OCI-LY7 (cell line): ENCODE data around the gene LARGE1. TPM values are rescaled to one million over a fixed set of nuclear protein-coding genes. Genes with fewer than 3 reads are reported as not detected.
A peak's percentile ranks its signal among the peaks of the same experiment; 100 is the strongest.

Experiments
- BruUV-seq: library from RNA; stranded (reverse); fragments of 400-500 nt; replicated peaks from 2 replicates; lab custom pipeline; 2021; lab: Mats Ljungman, UMichigan
- CTCF ChIA-PET: fragments of 300-600 bp; sonication (Branson Sonifier 250); formaldehyde crosslinking; loops from one replicate; lab custom pipeline; 2022; ENCODE audit warnings: antibody characterized with exemption; ENCODE audit not compliant: unreplicated experiment; lab: Charles Lee
- POLR2A ChIA-PET: fragments of 300-600 bp; sonication (Branson Sonifier 250); formaldehyde crosslinking; loops from one replicate; lab custom pipeline; 2022; ENCODE audit warnings: antibody characterized with exemption; lab: Charles Lee
- DNase-seq: peaks from one replicate; pipeline ENCODE4 v3.0.0-alpha.2; 2015; ENCODE audit warnings: low spot score
- H2AFZ ChIP-seq: fragments of 200-600 bp; sonication (generic), shearing (Covaris generic); 2 replicates; pipeline ENCODE4 v1.6.1; 2014; ENCODE audit warnings: mild to moderate bottlenecking, antibody characterized with exemption, low read length, moderate library complexity
- H3K27ac ChIP-seq: fragments of 200-600 bp; sonication (generic); 2 replicates; pipeline ENCODE4 v1.5.1; 2014; ENCODE audit warnings: mixed run types, low read depth, mild to moderate bottlenecking, moderate library complexity, low read length, inconsistent platforms; ENCODE audit not compliant: poor library complexity, severe bottlenecking
- H3K36me3 ChIP-seq: fragments of 200-600 bp; sonication (generic); 2 replicates; pipeline ENCODE4 v1.6.1; 2014; ENCODE audit warnings: mild to moderate bottlenecking, antibody characterized with exemption, low read length, moderate library complexity, mixed read lengths; ENCODE audit not compliant: insufficient read depth
- H3K4me1 ChIP-seq: fragments of 200-600 bp; sonication (generic); 2 replicates; pipeline ENCODE4 v1.5.1; 2014; ENCODE audit warnings: mild to moderate bottlenecking, low read length; ENCODE audit not compliant: insufficient read depth, poor library complexity, severe bottlenecking
- H3K4me2 ChIP-seq: fragments of 200-600 bp; sonication (generic); 2 replicates; pipeline ENCODE4 v1.6.1; 2014; ENCODE audit warnings: mild to moderate bottlenecking, low read length
- H3K4me3 ChIP-seq: fragments of 200-600 bp; sonication (generic); 2 replicates; pipeline ENCODE4 v1.5.1; 2014; ENCODE audit warnings: mild to moderate bottlenecking, low read depth, low read length; ENCODE audit not compliant: poor library complexity, severe bottlenecking
- H3K79me2 ChIP-seq: fragments of 200-600 bp; sonication (generic); 2 replicates; pipeline ENCODE4 v1.6.1; 2016; ENCODE audit warnings: low read depth, mild to moderate bottlenecking, low read length, moderate library complexity, mixed read lengths; ENCODE audit not compliant: insufficient read depth
- H3K9me2 ChIP-seq: fragments of 200-600 bp; sonication (generic); 2 replicates; pipeline ENCODE4 v1.6.1; 2016; ENCODE audit warnings: mild to moderate bottlenecking, low read length, mixed read lengths; ENCODE audit not compliant: insufficient read depth
- H3K9me3 ChIP-seq: fragments of 200-600 bp; sonication (generic); 2 replicates; pipeline ENCODE4 v1.6.1; 2014; ENCODE audit warnings: mild to moderate bottlenecking, mixed run types, low read length, mixed read lengths
- H4K20me1 ChIP-seq: fragments of 200-600 bp; sonication (generic); 2 replicates; pipeline ENCODE4 v1.6.1; 2014; ENCODE audit warnings: mild to moderate bottlenecking, antibody characterized with exemption, low read length, moderate library complexity, mixed read lengths; ENCODE audit not compliant: insufficient read depth
- CTCF ChIP-seq: fragments of 200-600 bp; sonication (generic); conservative IDR thresholded peaks from 2 replicates; pipeline ENCODE4 v1.5.1; 2014; ENCODE audit warnings: mild to moderate bottlenecking, antibody characterized with exemption, low read length, moderate library complexity, mixed read lengths
- EZH2phosphoT487 ChIP-seq: fragments of 200-600 bp; sonication (generic); IDR thresholded peaks from 2 replicates; pipeline ENCODE4 v1.6.1; 2018; ENCODE audit warnings: low read depth, borderline replicate concordance, mild to moderate bottlenecking, mixed run types, antibody characterized with exemption, low read length, moderate library complexity, mixed read lengths
- intact Hi-C: fragments of 100-400 bp; cut with micrococcal nuclease; formaldehyde crosslinking; loops from one replicate; pipeline ENCODE4 v1.10.0; 2022; ENCODE audit not compliant: unreplicated experiment
- total RNA-seq, 2 experiments: library from RNA; depleted of rRNA in 1 of 2; stranded (reverse); fragments of >200 nt in 1 of 2; shearing (Covaris generic) in 1 of 2; gene quantifications; 2 replicates each; pipeline ENCODE4 v1.2.3, GENCODE V29; 2014 to 2022

LARGE1 gene
- total RNA-seq, 2 experiments from 2014 or later: 31.5 to 31.9 TPM

- Histone ChIP-seq H3K79me2 (no peaks in the 10 kb centered on the region), H3K9me2 (no peaks in the 10 kb centered on the region), H3K27ac (no peak overlapping the region), H3K36me3 (no peaks in the 10 kb centered on the region), H3K9me3 (no peaks in the 10 kb centered on the region), H3K4me1 (no peaks in the 10 kb centered on the region), H2AFZ (no peak overlapping the region), H4K20me1 (no peaks in the 10 kb centered on the region), H3K4me2 (no peak overlapping the region), H3K4me3 (no peak overlapping the region)
- POLR2A ChIA-PET: interaction anchor here (0.7 kb wide), 1 partner anchor 17 kb away, joined by 3 read pairs; no protein-coding TSS in a partner anchor
- CTCF ChIA-PET: interaction anchor here (0.6 kb wide), 1 partner anchor 67 kb away, joined by 4 read pairs; no protein-coding TSS in a partner anchor
- no peak for DNase-seq
- TF ChIP-seq EZH2phosphoT487: no peak
- TF ChIP-seq CTCF: peak; percentile 34; the same call in 1 of the 2 replicates
- BruUV-seq: no TSS peak
- intact Hi-C loops: loop anchor here (5.0 kb wide), 1 partner anchor 84 kb away; no protein-coding TSS in a partner anchor
Measured at GRCh38 chr22:33386270-33386669, 534.0 kb downstream of the LARGE1 start.

GRCh38 chr22:33385611-33386010 lies 534.7 kb downstream of the LARGE1 start:
- no peaks in the 10 kb centered on the region for H3K36me3 ChIP-seq
- no TSS peak for BruUV-seq
- no peaks in the 10 kb centered on the region for H3K9me3 ChIP-seq
- no peak overlapping the region for H2AFZ ChIP-seq
- H3K4me2 ChIP-seq: no peak overlapping the region
- no peak overlapping the region for H3K4me3 ChIP-seq
- no peaks in the 10 kb centered on the region for H3K79me2 ChIP-seq
- POLR2A ChIA-PET: interaction anchor here (0.6 to 0.7 kb wide), 3 partner anchors 380 to 1550 kb away, joined by 3 to 10 read pairs (median 3); no protein-coding TSS in a partner anchor
- no peak for DNase-seq
- intact Hi-C loops: loop anchor here (5.0 kb wide), 1 partner anchor 83 kb away; no protein-coding TSS in a partner anchor
- no peak overlapping the region for H3K27ac ChIP-seq
- TF ChIP-seq EZH2phosphoT487: no peak
- TF ChIP-seq CTCF: no peak
- no peaks in the 10 kb centered on the region for H4K20me1 ChIP-seq
- H3K9me2 ChIP-seq: no peaks in the 10 kb centered on the region
- H3K4me1 ChIP-seq: no peaks in the 10 kb centered on the region
- CTCF ChIA-PET: interaction anchor here (0.6 kb wide), 1 partner anchor 67 kb away, joined by 4 read pairs; no protein-coding TSS in a partner anchor

- TF ChIP-seq EZH2phosphoT487 (no peak), CTCF (no peak)
Measured at GRCh38 chr22:33382436-33382835, 537.8 kb downstream of the LARGE1 start.

More at GRCh38 chr22:33382436-33382835, 537.8 kb downstream of the LARGE1 start:
- CTCF ChIA-PET: no interaction called here
- Histone ChIP-seq H3K9me3 (peaks cover 14% of the 10 kb centered on the region; the same call in 1 of the 2 replicates), H4K20me1 (no peaks in the 10 kb centered on the region), H3K9me2 (no peaks in the 10 kb centered on the region), H3K36me3 (no peaks in the 10 kb centered on the region), H3K4me3 (no peak overlapping the region), H3K79me2 (no peaks in the 10 kb centered on the region), H2AFZ (no peak overlapping the region), H3K4me1 (no peaks in the 10 kb centered on the region), H3K27ac (no peak overlapping the region), H3K4me2 (no peak overlapping the region)
- no TSS peak for BruUV-seq
- DNase-seq: no peak
- POLR2A ChIA-PET: interaction anchor here (1.0 kb wide), 1 partner anchor 664 kb away, joined by 3 read pairs; no protein-coding TSS in a partner anchor
- intact Hi-C loops: no loop called here
